H1 (cell line): ENCODE results near the gene TMEM243. TPM values are rescaled to one million over a fixed set of nuclear protein-coding genes. Genes with fewer than 3 reads are reported as not detected.

ENCODE experiments used
- CTCF ChIA-PET: fragments of 300-600 bp; sonication (Branson Sonifier 250); formaldehyde crosslinking; loops from one replicate; lab custom pipeline; 2021; ENCODE audit not compliant: partially characterized antibody; lab: Charles Lee
- POLR2A ChIA-PET: fragments of 300-600 bp; sonication (Branson Sonifier 250); formaldehyde crosslinking; loops from one replicate; lab custom pipeline; 2021; ENCODE audit warnings: inconsistent platforms; ENCODE audit not compliant: partially characterized antibody; lab: Charles Lee
- DNase-seq, 2 experiments: peaks; one replicate each; pipeline versions ENCODE4 v3.0.0 to v3.0.0-alpha.2; 2010 to 2022; ENCODE audit warnings: low spot score in 2 of 2, low read depth in 1 of 2, mixed read lengths in 1 of 2
- FAIRE-seq: peaks from 2 replicates; lab custom pipeline; 2011; peaks lifted over from hg19 to GRCh38; lab: Jason Lieb, UNC
- H2AFZ ChIP-seq: 2 replicates; pipeline ENCODE4 v1.8.1; 2012; ENCODE audit warnings: low read length, inconsistent platforms
- H2AK5ac ChIP-seq: 2 replicates; pipeline ENCODE4 v1.6.1; 2013; ENCODE audit warnings: low read depth, low read length
- H2BK120ac ChIP-seq: replicated peaks from 2 replicates; pipeline ENCODE3; 2013; ENCODE audit warnings: low read depth, low read length, inconsistent platforms
- H2BK12ac ChIP-seq: 2 replicates; pipeline ENCODE4 v1.6.1; 2013; ENCODE audit warnings: low read depth, low read length
- H2BK15ac ChIP-seq: 2 replicates; pipeline ENCODE4 v1.6.1; 2013; ENCODE audit warnings: low read length
- H2BK20ac ChIP-seq: 2 replicates; pipeline ENCODE4 v1.6.1; 2013; ENCODE audit warnings: low read length
- H2BK5ac ChIP-seq: 2 replicates; pipeline ENCODE4 v1.6.1; 2013; ENCODE audit warnings: low read depth, low read length
- H3K14ac ChIP-seq: 2 replicates; pipeline ENCODE4 v1.6.1; 2013; ENCODE audit warnings: inconsistent platforms; ENCODE audit not compliant: insufficient read length
- H3K18ac ChIP-seq: 2 replicates; pipeline ENCODE4 v1.6.1; 2013; ENCODE audit warnings: low read length; ENCODE audit errors: extremely low read depth
- H3K23ac ChIP-seq: 2 replicates; pipeline ENCODE4 v1.6.1; 2013; ENCODE audit warnings: inconsistent platforms; ENCODE audit not compliant: insufficient read length
- H3K23me2 ChIP-seq: 2 replicates; pipeline ENCODE4 v1.6.1; 2013; ENCODE audit warnings: low read depth, low read length
- H3K27ac ChIP-seq: 2 replicates; pipeline ENCODE4 v1.6.1; 2011; ENCODE audit warnings: low read depth, low read length, inconsistent platforms
- H3K27me3 ChIP-seq, 4 experiments: replicated peaks in 1 of 4; 1 replicate in 1 of 4; 2 replicates in 3 of 4; pipeline versions ENCODE4 v1.6.1 to v1.8.1; 2011 to 2013; ENCODE audit warnings: low read length in 3 of 4, mild to moderate bottlenecking in 3 of 4, inconsistent platforms in 2 of 4, mixed read lengths in 2 of 4, moderate library complexity in 1 of 4; ENCODE audit not compliant: control insufficient read depth in 3 of 4, insufficient read depth in 3 of 4; ENCODE audit errors: extremely low read depth in 1 of 4
- H3K36me3 ChIP-seq, 4 experiments: 2 replicates each; pipeline versions ENCODE4 v1.6.1 to v1.8.1; 2011 to 2013; ENCODE audit warnings: mild to moderate bottlenecking in 4 of 4, low read length in 3 of 4, moderate library complexity in 2 of 4, control low read depth in 1 of 4, inconsistent platforms in 1 of 4; ENCODE audit not compliant: insufficient read depth in 4 of 4, control insufficient read depth in 2 of 4
- H3K4ac ChIP-seq: replicated peaks from 2 replicates; pipeline ENCODE3; 2013; ENCODE audit warnings: low read length, low read depth, mixed read lengths, inconsistent platforms; ENCODE audit not compliant: insufficient read length
- H3K4me1 ChIP-seq, 4 experiments: replicated peaks in 1 of 4; 1 replicate in 1 of 4; 2 replicates in 3 of 4; pipeline versions ENCODE4 v1.6.1 to v1.8.1; 2011 to 2013; ENCODE audit warnings: low read length in 3 of 4, inconsistent platforms in 2 of 4, mixed read lengths in 1 of 4; ENCODE audit not compliant: insufficient read depth in 4 of 4, control insufficient read depth in 3 of 4
- H3K4me2 ChIP-seq, 2 experiments: 2 replicates each; pipeline versions ENCODE4 v1.6.1 to v1.8.1; 2011 to 2013; ENCODE audit warnings: low read depth in 2 of 2, low read length in 2 of 2, control low read depth in 1 of 2, inconsistent platforms in 1 of 2, mild to moderate bottlenecking in 1 of 2; ENCODE audit not compliant: insufficient read depth in 1 of 2
- H3K4me3 ChIP-seq, 4 experiments: fragments of 200-600, 300-600 bp in 1 of 4; sonication (generic), shearing (Covaris generic), sonication (Bioruptor Twin) in 1 of 4; 2 replicates each; pipeline versions ENCODE4 v1.5.1 to v1.8.1; 2011 to 2016; ENCODE audit warnings: low read length in 4 of 4, low read depth in 3 of 4, control low read depth in 2 of 4, inconsistent platforms in 2 of 4, mild to moderate bottlenecking in 2 of 4, mixed read lengths in 1 of 4, moderate library complexity in 1 of 4; ENCODE audit not compliant: insufficient read depth in 2 of 4; ENCODE audit errors: extremely low read depth in 1 of 4
- H3K56ac ChIP-seq: replicated peaks from 2 replicates; pipeline ENCODE3; 2013; ENCODE audit warnings: low read depth, mild to moderate bottlenecking, mixed read lengths, low read length, inconsistent platforms; ENCODE audit not compliant: insufficient read length
- H3K79me1 ChIP-seq: 2 replicates; pipeline ENCODE4 v1.6.1; 2013; ENCODE audit warnings: low read depth, low read length, control low read depth
- H3K79me2 ChIP-seq, 2 experiments: 2 replicates each; pipeline versions ENCODE4 v1.6.1 to v1.8.1; 2012 to 2013; ENCODE audit warnings: low read length in 2 of 2, mild to moderate bottlenecking in 2 of 2, inconsistent platforms in 1 of 2; ENCODE audit not compliant: insufficient read depth in 2 of 2, control insufficient read depth in 1 of 2
- H3K9ac ChIP-seq, 4 experiments: replicated peaks in 1 of 4; 1 replicate in 1 of 4; 2 replicates in 3 of 4; pipeline versions ENCODE4 v1.6.1 to v1.8.1; 2011 to 2013; ENCODE audit warnings: low read depth in 3 of 4, low read length in 3 of 4, control low read depth in 2 of 4, mild to moderate bottlenecking in 2 of 4, moderate library complexity in 2 of 4, inconsistent platforms in 1 of 4; ENCODE audit errors: extremely low read depth in 1 of 4
- H3K9me3 ChIP-seq, 2 experiments: 2 replicates each; pipeline versions ENCODE4 v1.6.1 to v1.8.1; 2012 to 2013; ENCODE audit warnings: mild to moderate bottlenecking in 2 of 2, moderate library complexity in 2 of 2, control low read depth in 1 of 2, inconsistent platforms in 1 of 2, low read depth in 1 of 2, low read length in 1 of 2, mixed read lengths in 1 of 2; ENCODE audit not compliant: insufficient read depth in 2 of 2
- H4K20me1 ChIP-seq, 2 experiments: replicated peaks in 1 of 2; 2 replicates each; pipeline versions ENCODE3 to v1.8.1; 2011 to 2013; ENCODE audit warnings: inconsistent platforms in 2 of 2, low read length in 2 of 2, mild to moderate bottlenecking in 1 of 2; ENCODE audit not compliant: insufficient read depth in 2 of 2, control insufficient read depth in 1 of 2
- H4K5ac ChIP-seq: 2 replicates; pipeline ENCODE4 v1.6.1; 2013; ENCODE audit warnings: low read length, low read depth, mixed read lengths, inconsistent platforms; ENCODE audit not compliant: insufficient read length
- H4K8ac ChIP-seq: 2 replicates; pipeline ENCODE4 v1.8.0; 2013; ENCODE audit warnings: mild to moderate bottlenecking, moderate library complexity, low read length, inconsistent platforms; ENCODE audit not compliant: insufficient read depth; ENCODE audit errors: extremely low read depth
- H4K91ac ChIP-seq: replicated peaks from 2 replicates; pipeline ENCODE3; 2013; ENCODE audit warnings: low read length, mixed read lengths, inconsistent platforms; ENCODE audit not compliant: insufficient read length
- ASH2L ChIP-seq: fragments of 200-600, 300-600 bp; sonication (generic); IDR thresholded peaks from one replicate; pipeline ENCODE4 v1.7.1; 2017; ENCODE audit warnings: low read length
- FOSL1 ChIP-seq: IDR thresholded peaks from 2 replicates; pipeline ENCODE4 v1.6.1; 2011; ENCODE audit warnings: mild to moderate bottlenecking, low read depth, low read length, moderate library complexity; ENCODE audit not compliant: insufficient read depth
- GABPA ChIP-seq: IDR thresholded peaks from 2 replicates; pipeline ENCODE4 v1.6.1; 2011; ENCODE audit warnings: mild to moderate bottlenecking, low read length, moderate library complexity, borderline replicate concordance; ENCODE audit not compliant: insufficient read depth
- GTF2F1 ChIP-seq: IDR thresholded peaks from 2 replicates; pipeline ENCODE4 v1.6.1; 2012; ENCODE audit warnings: low read depth, low read length, improper control_type of control experiment, borderline replicate concordance
- HDAC2 ChIP-seq, 2 experiments: fragments of 300-600 bp in 1 of 2; sonication (generic) in 1 of 2; IDR thresholded peaks; 2 replicates each; pipeline ENCODE4 v1.6.1; 2011 to 2012; ENCODE audit warnings: low read depth in 2 of 2, low read length in 2 of 2, mild to moderate bottlenecking in 2 of 2, moderate library complexity in 2 of 2, borderline replicate concordance in 1 of 2, inconsistent platforms in 1 of 2
- MAFK ChIP-seq: IDR thresholded peaks from 2 replicates; pipeline ENCODE4 v1.6.1; 2012; ENCODE audit warnings: low read depth, mild to moderate bottlenecking, improper control_type of control experiment, low read length
- NANOG ChIP-seq: IDR thresholded peaks from 2 replicates; pipeline ENCODE4 v1.6.1; 2011; ENCODE audit warnings: low read length, low read depth, mild to moderate bottlenecking, inconsistent platforms; ENCODE audit not compliant: insufficient read depth, poor library complexity, severe bottlenecking
- RAD21 ChIP-seq, 2 experiments: IDR thresholded peaks in 1 of 2; conservative IDR thresholded peaks in 1 of 2; 2 replicates each; pipeline ENCODE4 v1.6.1; 2011; ENCODE audit warnings: low read depth in 2 of 2, low read length in 2 of 2, improper control_type of control experiment in 1 of 2, inconsistent platforms in 1 of 2, mild to moderate bottlenecking in 1 of 2, moderate library complexity in 1 of 2
- RBBP5 ChIP-seq: IDR thresholded peaks from 2 replicates; pipeline ENCODE4 v1.7.1; 2012; ENCODE audit warnings: low read depth, mild to moderate bottlenecking, inconsistent platforms, low read length, moderate library complexity, borderline replicate concordance
- RXRA ChIP-seq: IDR thresholded peaks from 2 replicates; pipeline ENCODE4 v1.6.1; 2011; ENCODE audit warnings: low read depth, mild to moderate bottlenecking, low read length, moderate library complexity; ENCODE audit not compliant: insufficient read depth
- TAF7 ChIP-seq: optimal IDR thresholded peaks from 2 replicates; pipeline ENCODE3; 2011; ENCODE audit warnings: low read depth, mild to moderate bottlenecking, inconsistent platforms, low read length, moderate library complexity, borderline replicate concordance
- YY1 ChIP-seq: IDR thresholded peaks from 2 replicates; pipeline ENCODE4 v1.6.1; 2011; ENCODE audit warnings: low read depth, mild to moderate bottlenecking, low read length
- WGBS, 2 experiments: shearing (Covaris generic) in 1 of 2; methylation state at CpG; one replicate each; pipeline versions ENCODE4 v1.1.6 to v1.1.7; 2013 to 2015; ENCODE audit warnings: low lambda C conversion rate in 2 of 2, mixed read lengths in 2 of 2, inconsistent platforms in 1 of 2, low coverage in 1 of 2, missing lambda C conversion rate in 1 of 2; ENCODE audit not compliant: insufficient replicate concordance in 2 of 2, insufficient coverage in 1 of 2, insufficient read length in 1 of 2; ENCODE audit errors: extremely low coverage in 1 of 2, missing lambda C conversion rate in 1 of 2; 5-methylcytosine and 5-hydroxymethylcytosine counted together
- polyA plus RNA-seq, 7 experiments: library from polyadenylated mRNA; depleted of rRNA in 3 of 7; stranded (reverse) in 5 of 7; unstranded in 2 of 7; fragments of >200 nt in 5 of 7; fragments of 200-250 nt in 2 of 7; gene quantifications; 1 replicate in 5 of 7; 2 replicates in 1 of 7; 4 replicates in 1 of 7; pipeline versions ENCODE4 v1.2.1 to v1.2.3, GENCODE V29; 2011 to 2013; ENCODE audit warnings: missing spikeins in 2 of 7, mixed read lengths in 2 of 7
- total RNA-seq: library from RNA; stranded (reverse); fragmentation: NEBNext Ultra II Directional; extraction: Animal tissue kit (Norgen Biotek cat#: 25700); gene quantifications from 2 replicates; pipeline ENCODE4 v1.2.1, GENCODE V29; 2021

TMEM243 gene
- total and polyA plus RNA-seq, 2 of the 8 experiments (the other 6 are each of a cell fraction or from before 2014, with no cell fraction given), result 23.7 to 27.6 TPM

GRCh38 chr7:87164433-87164832 lies 55.1 kb downstream of the TMEM243 start:
- no peak overlapping the region for H2BK12ac ChIP-seq
- H3K79me1 ChIP-seq, result no peaks in the 10 kb centered on the region; the same call in 1 of the 2 replicates
- H2BK5ac ChIP-seq, result no peak overlapping the region
- ChIA-PET POLR2A (no interaction called here), CTCF (interaction anchor here (1.9 kb wide), 1 partner anchor 16 kb away, joined by 5 read pairs; no protein-coding TSS in a partner anchor)
- no peak overlapping the region for H2BK120ac ChIP-seq
- H3K23me2 ChIP-seq, result no peaks in the 10 kb centered on the region; the same call in 1 of the 2 replicates
- H3K4me3 ChIP-seq, result no peak overlapping the region
- H4K20me1 ChIP-seq, result peaks cover 2 to 3% of the 10 kb centered on the region in 2 experiments
- no peak overlapping the region for H2BK15ac ChIP-seq
- H3K56ac ChIP-seq, result no peak overlapping the region
- no peak overlapping the region for H3K14ac ChIP-seq
- no peak overlapping the region for H2BK20ac ChIP-seq
- no peak overlapping the region for H4K8ac ChIP-seq
- H3K4me2 ChIP-seq, result no peak overlapping the region
- FAIRE-seq (no peak), DNase-seq (no peak)
- peaks cover 3 to 43% of the 10 kb centered on the region in 2 experiments; a peak in 3 of 4 replicates for H3K79me2 ChIP-seq
- no peak overlapping the region for H3K9ac ChIP-seq
- no peaks in the 10 kb centered on the region for H3K9me3 ChIP-seq
- H3K23ac ChIP-seq, result no peak overlapping the region
- H3K27ac ChIP-seq, result no peak overlapping the region
- peaks cover 0 to 1% (median 0%) of the 10 kb centered on the region in 4 experiments; a peak in 1 of 7 replicates for H3K27me3 ChIP-seq
- WGBS, 2 experiments, result 85% methylated on average over 2 of the region's 2 CpGs; no CpG with 5 or more reads in 1 of the 2 experiments
- no peak overlapping the region for H4K91ac ChIP-seq
- H3K18ac ChIP-seq, result no peak overlapping the region
- H4K5ac ChIP-seq, result no peak overlapping the region
- H3K4ac ChIP-seq, result no peak overlapping the region
- no peak overlapping the region for H2AFZ ChIP-seq
- no peak overlapping the region for H2AK5ac ChIP-seq
- H3K36me3 ChIP-seq, result peaks cover 22 to 78% (median 43%) of the 10 kb centered on the region in 4 experiments
- H3K4me1 ChIP-seq, result no peaks in the 10 kb centered on the region
- TF ChIP-seq TAF7 (no peak), GABPA (no peak), MAFK (no peak), RAD21 (IDR thresholded peaks at IDR 0.05 in 1 of 2, conservative IDR thresholded peaks at IDR 0.05 in 1 of 2; ENCODE audit: low read depth in 2 of 2, low read length in 2 of 2) (no peak), NANOG (no peak), YY1 (no peak), FOSL1 (no peak), HDAC2 (IDR thresholded peaks at IDR 0.05; ENCODE audit: borderline replicate concordance in 1 of 2, low read depth in 2 of 2, low read length in 2 of 2) (no peak), RBBP5 (no peak), ASH2L (no peak), GTF2F1 (no peak), RXRA (no peak)
